Cardiac muscle cell (in vitro differentiated cells and primary cell): Measurements from ENCODE around the gene VTI1A. TPM values are rescaled to one million over a fixed set of nuclear protein-coding genes. Genes with fewer than 3 reads are reported as not detected.

ENCODE experiments used
- DNase-seq, 2 donors: peaks; one replicate each; pipeline versions ENCODE4 v3.0.0 to v3.0.0-alpha.2; 2010 to 2017; ENCODE audit warnings: low read depth in 1 of 2, low spot score in 1 of 2
- H3K27ac ChIP-seq: fragments of 200-600 bp; sonication (generic); 2 replicates; pipeline ENCODE4 v1.5.1; 2016
- H3K27me3 ChIP-seq: fragments of 200-600 bp; sonication (generic); 2 replicates; pipeline ENCODE4 v1.6.0; 2016; ENCODE audit warnings: control low read depth
- H3K36me3 ChIP-seq: fragments of 200-600 bp; sonication (generic); 2 replicates; pipeline ENCODE4 v1.5.1; 2016; ENCODE audit warnings: control low read depth
- H3K4me1 ChIP-seq: fragments of 200-600 bp; sonication (generic); 2 replicates; pipeline ENCODE4 v1.8.1; 2017; ENCODE audit warnings: low read depth, mild to moderate bottlenecking, mixed run types
- H3K4me3 ChIP-seq: fragments of 200-600 bp; sonication (generic); 2 replicates; pipeline ENCODE4 v1.5.1; 2016; ENCODE audit warnings: mild to moderate bottlenecking
- H3K9me3 ChIP-seq: fragments of 200-600 bp; sonication (generic); 2 replicates; pipeline ENCODE4 v1.5.1; 2017; ENCODE audit warnings: low read depth, mild to moderate bottlenecking, control low read depth
- CTCF ChIP-seq: IDR thresholded peaks from 2 replicates; pipeline ENCODE4 v1.5.1; 2012; ENCODE audit warnings: low read depth, mild to moderate bottlenecking, low read length
- polyA plus RNA-seq: library from polyadenylated mRNA; unstranded; fragments of >200 nt; fragmentation: Nextera tagmentation; extraction: Ambion mirVana; gene quantifications from 2 replicates; pipeline ENCODE4 v1.2.1, GENCODE V29; 2016
- total RNA-seq: library from RNA; depleted of rRNA; stranded (reverse); fragments of >200 nt; gene quantifications from 2 replicates; pipeline ENCODE4 v1.2.3, GENCODE V29; 2016

Gene VTI1A
- total and polyA plus RNA-seq, 2 experiments from 2014 or later, result 19.3 to 33.1 TPM

GRCh38 chr10:112507988-112508387 lies 61.0 kb downstream of the VTI1A start:
- Histone ChIP-seq H3K27ac (no peak overlapping the region), H3K9me3 (no peaks in the 10 kb centered on the region), H3K27me3 (no peaks in the 10 kb centered on the region), H3K4me1 (no peaks in the 10 kb centered on the region), H3K36me3 (no peaks in the 10 kb centered on the region), H3K4me3 (no peak overlapping the region)
- DNase-seq, result no peak
- no peak for TF ChIP-seq CTCF

GRCh38 chr10:112509558-112510291 lies 62.7 kb downstream of the VTI1A start:
- TF ChIP-seq CTCF, result no peak
- H3K9me3 ChIP-seq, result no peaks in the 10 kb centered on the region
- no peak for DNase-seq

GRCh38 chr10:112510384-112510783 lies 63.4 kb downstream of the VTI1A start:
- Histone ChIP-seq H3K4me3 (no peak overlapping the region), H3K36me3 (no peaks in the 10 kb centered on the region), H3K9me3 (no peaks in the 10 kb centered on the region), H3K27ac (no peak overlapping the region), H3K4me1 (no peaks in the 10 kb centered on the region), H3K27me3 (no peaks in the 10 kb centered on the region)
- TF ChIP-seq CTCF, result no peak
- no peak for DNase-seq

More at GRCh38 chr10:112509558-112510291, 62.7 kb downstream of the VTI1A start:
- Histone ChIP-seq H3K4me1 (no peaks in the 10 kb centered on the region), H3K27me3 (no peaks in the 10 kb centered on the region), H3K27ac (no peak overlapping the region), H3K4me3 (no peak overlapping the region), H3K36me3 (no peaks in the 10 kb centered on the region)

GRCh38 chr10:112512294-112512693 lies 65.3 kb downstream of the VTI1A start:
- no peak for TF ChIP-seq CTCF
- Histone ChIP-seq H3K27ac (no peak overlapping the region), H3K4me1 (no peaks in the 10 kb centered on the region), H3K9me3 (no peaks in the 10 kb centered on the region), H3K4me3 (no peak overlapping the region), H3K27me3 (no peaks in the 10 kb centered on the region), H3K36me3 (no peaks in the 10 kb centered on the region)
- no peak for DNase-seq

GRCh38 chr10:112515126-112515525 lies 68.1 kb downstream of the VTI1A start:
- no peak overlapping the region for H3K27ac ChIP-seq
- H3K27me3 ChIP-seq, result no peaks in the 10 kb centered on the region
- H3K36me3 ChIP-seq, result no peaks in the 10 kb centered on the region
- no peak for DNase-seq
- no peak overlapping the region for H3K4me3 ChIP-seq
- H3K9me3 ChIP-seq, result no peaks in the 10 kb centered on the region
- TF ChIP-seq CTCF, result no peak
- H3K4me1 ChIP-seq, result no peaks in the 10 kb centered on the region

GRCh38 chr10:112515852-112516251 lies 68.8 kb downstream of the VTI1A start:
- TF ChIP-seq CTCF, result no peak
- Histone ChIP-seq H3K9me3 (no peaks in the 10 kb centered on the region), H3K36me3 (no peaks in the 10 kb centered on the region), H3K27me3 (no peaks in the 10 kb centered on the region), H3K4me3 (no peak overlapping the region), H3K27ac (no peak overlapping the region), H3K4me1 (no peaks in the 10 kb centered on the region)
- DNase-seq, result no peak
